Ascending aorta (tissue), 2 donors: Measurements from ENCODE around the gene ATP6V1D. TPM values are rescaled to one million over a fixed set of nuclear protein-coding genes. Genes with fewer than 3 reads are reported as not detected.
"Not testable (repeated sequence)": the region's sequence is repeated elsewhere in the genome, so short reads cannot be mapped to it uniquely, and the experiment has no call there.

ENCODE experiments used
- DNase-seq, 2 donors: peaks; one replicate each; pipeline ENCODE4 v3.0.0-alpha.2; 2019; ENCODE audit warnings: low spot score in 2 of 2
- H3K27ac ChIP-seq, 2 donors: fragments of 200-600 bp; sonication (generic); one replicate each; pipeline ENCODE4 v1.5.1; 2016 to 2017; ENCODE audit warnings: mild to moderate bottlenecking in 1 of 2
- H3K27me3 ChIP-seq: fragments of 200-600 bp; sonication (generic); one replicate; pipeline ENCODE4 v1.5.1; 2017
- H3K36me3 ChIP-seq, 2 donors: fragments of 200-600 bp; sonication (generic); one replicate each; pipeline ENCODE4 v1.5.1; 2016
- H3K4me1 ChIP-seq, 2 donors: fragments of 200-600 bp; sonication (generic); one replicate each; pipeline ENCODE4 v1.5.1; 2016 to 2017; ENCODE audit warnings: mild to moderate bottlenecking in 1 of 2
- H3K4me3 ChIP-seq, 2 donors: fragments of 200-600 bp; sonication (generic); one replicate each; pipeline ENCODE4 v1.5.1; 2016 to 2017; ENCODE audit warnings: mild to moderate bottlenecking in 1 of 2
- H3K9me3 ChIP-seq, 2 donors: fragments of 200-600 bp; sonication (generic); one replicate each; pipeline ENCODE4 v1.5.1; 2016
- intact Hi-C: fragments of 100-400 bp; cut with DNase I; formaldehyde crosslinking; loops from one replicate; pipeline ENCODE4 v1.15.1; 2023
- total RNA-seq: library from RNA; depleted of rRNA; stranded (reverse); fragments of >200 nt; gene quantifications from one replicate; pipeline ENCODE4 v1.1.0, GENCODE V29; 2016
- TF ChIP-seq, protein P1 (sequence below), 3 experiments: fragments of 200-600 bp in 2 of 3; fragments of 450-650 bp in 1 of 3; sonication (generic) in 2 of 3; IDR thresholded peaks; one replicate each; pipeline ENCODE4 v1.5.1; 2016 to 2019; ENCODE audit warnings: antibody characterized with exemption in 3 of 3, mild to moderate bottlenecking in 1 of 3, moderate library complexity in 1 of 3

The ATP6V1D gene
- total RNA-seq, 1 donor from 2014 or later, result 27.6 TPM

DNA sequence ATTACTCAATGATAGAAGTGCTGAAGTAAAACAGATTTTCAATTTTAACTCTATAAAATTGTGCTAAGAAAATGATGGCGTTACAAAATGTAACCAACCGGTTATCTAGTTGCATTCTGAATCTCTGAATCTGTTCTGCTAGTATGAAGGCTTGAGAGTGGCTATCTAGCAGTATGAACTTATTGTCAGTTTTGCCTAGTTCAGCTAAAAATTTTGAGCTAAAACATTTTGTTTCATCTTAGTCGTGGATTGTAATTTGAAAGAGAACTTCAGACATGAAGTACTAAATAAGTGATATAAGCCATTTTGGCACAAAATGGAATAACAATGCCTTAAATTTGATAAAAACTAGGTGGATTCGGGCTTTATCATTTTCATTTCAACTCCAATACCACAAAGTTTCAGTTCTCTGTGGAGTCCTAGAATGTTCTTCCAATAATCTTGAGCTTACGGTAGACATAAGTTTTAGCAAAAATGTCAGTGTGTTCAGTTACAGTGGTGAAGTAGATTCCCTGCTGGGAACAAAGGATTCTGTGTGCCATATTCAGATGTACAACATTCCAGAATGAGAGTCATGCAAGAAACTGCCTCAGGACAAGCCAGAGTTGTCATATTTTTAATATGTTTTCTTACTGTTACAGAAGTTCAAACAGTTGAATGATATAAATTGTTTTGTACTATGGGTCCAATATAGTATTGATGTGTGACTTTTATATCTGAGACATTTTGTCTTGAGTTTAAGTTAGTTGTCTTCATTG lies 28.1 kb downstream of the ATP6V1D start:
- Histone ChIP-seq H3K4me1 (no peaks in the 10 kb centered on the region), H3K4me3 (no peak overlapping the region), H3K9me3 (no peaks in the 10 kb centered on the region), H3K36me3 (peaks cover 31 to 64% of the 10 kb centered on the region in 2 donors), H3K27me3 (no peaks in the 10 kb centered on the region), H3K27ac (no peak overlapping the region)
- no peak for DNase-seq
- intact Hi-C loops, result no loop called here
- TF ChIP-seq, protein P1, sequence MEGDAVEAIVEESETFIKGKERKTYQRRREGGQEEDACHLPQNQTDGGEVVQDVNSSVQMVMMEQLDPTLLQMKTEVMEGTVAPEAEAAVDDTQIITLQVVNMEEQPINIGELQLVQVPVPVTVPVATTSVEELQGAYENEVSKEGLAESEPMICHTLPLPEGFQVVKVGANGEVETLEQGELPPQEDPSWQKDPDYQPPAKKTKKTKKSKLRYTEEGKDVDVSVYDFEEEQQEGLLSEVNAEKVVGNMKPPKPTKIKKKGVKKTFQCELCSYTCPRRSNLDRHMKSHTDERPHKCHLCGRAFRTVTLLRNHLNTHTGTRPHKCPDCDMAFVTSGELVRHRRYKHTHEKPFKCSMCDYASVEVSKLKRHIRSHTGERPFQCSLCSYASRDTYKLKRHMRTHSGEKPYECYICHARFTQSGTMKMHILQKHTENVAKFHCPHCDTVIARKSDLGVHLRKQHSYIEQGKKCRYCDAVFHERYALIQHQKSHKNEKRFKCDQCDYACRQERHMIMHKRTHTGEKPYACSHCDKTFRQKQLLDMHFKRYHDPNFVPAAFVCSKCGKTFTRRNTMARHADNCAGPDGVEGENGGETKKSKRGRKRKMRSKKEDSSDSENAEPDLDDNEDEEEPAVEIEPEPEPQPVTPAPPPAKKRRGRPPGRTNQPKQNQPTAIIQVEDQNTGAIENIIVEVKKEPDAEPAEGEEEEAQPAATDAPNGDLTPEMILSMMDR (IDR thresholded peaks at IDR 0.05), result no peak

DNA sequence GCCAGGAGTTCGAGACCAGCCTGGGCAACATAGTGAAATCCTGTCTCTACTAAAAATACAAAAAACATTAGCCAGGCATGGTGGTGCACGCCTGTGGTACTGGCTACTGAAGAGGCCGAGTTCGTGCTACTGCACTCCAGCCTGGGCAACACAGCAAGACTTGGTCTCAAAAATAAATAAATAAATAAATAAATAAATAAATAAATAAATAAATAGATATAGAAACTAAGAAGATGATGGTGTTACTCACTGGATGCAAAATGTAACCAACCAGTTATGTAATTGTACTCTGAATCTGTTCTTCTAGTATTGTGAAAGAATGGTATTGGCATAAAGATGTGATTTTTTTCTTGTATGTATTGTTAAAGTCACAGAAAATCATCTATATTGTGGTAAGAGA lies 29.9 kb downstream of the ATP6V1D start:
- H3K27ac ChIP-seq, H3K9me3 ChIP-seq, DNase-seq, intact Hi-C loops, H3K4me1 ChIP-seq, H3K27me3 ChIP-seq, H3K4me3 ChIP-seq: not testable (repeated sequence)
- peaks cover 27 to 59% of the 10 kb centered on the region in 2 donors for H3K36me3 ChIP-seq

DNA sequence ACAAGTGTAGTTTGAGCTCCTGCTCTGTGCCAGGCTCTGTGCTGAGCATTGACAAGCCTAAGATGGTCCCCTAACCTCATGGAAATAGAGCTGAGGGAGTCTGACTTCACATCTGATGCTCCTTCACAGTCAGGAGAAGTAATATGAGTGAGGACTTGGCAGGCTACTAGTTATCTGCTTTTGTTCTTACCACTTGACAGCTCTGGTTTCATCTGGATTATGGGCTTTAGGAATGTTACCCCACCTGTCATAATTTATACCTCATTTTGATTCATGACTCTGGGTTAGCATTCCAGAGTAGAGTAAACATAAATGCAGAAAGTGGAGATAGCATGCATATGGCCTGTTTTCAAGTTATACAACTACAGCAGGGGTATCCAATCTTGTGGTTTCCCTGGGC lies 40.5 kb downstream of the ATP6V1D start:
- no peak overlapping the region for H3K27ac ChIP-seq
- peaks cover 30 to 72% of the 10 kb centered on the region in 2 donors for H3K36me3 ChIP-seq
- no peaks in the 10 kb centered on the region for H3K9me3 ChIP-seq
- no peak overlapping the region for H3K4me3 ChIP-seq
- DNase-seq, result no peak
- intact Hi-C loops, result no loop called here
- TF ChIP-seq, protein P1 (IDR thresholded peaks at IDR 0.05), result no peak
- no peaks in the 10 kb centered on the region for H3K4me1 ChIP-seq
- no peaks in the 10 kb centered on the region for H3K27me3 ChIP-seq

DNA sequence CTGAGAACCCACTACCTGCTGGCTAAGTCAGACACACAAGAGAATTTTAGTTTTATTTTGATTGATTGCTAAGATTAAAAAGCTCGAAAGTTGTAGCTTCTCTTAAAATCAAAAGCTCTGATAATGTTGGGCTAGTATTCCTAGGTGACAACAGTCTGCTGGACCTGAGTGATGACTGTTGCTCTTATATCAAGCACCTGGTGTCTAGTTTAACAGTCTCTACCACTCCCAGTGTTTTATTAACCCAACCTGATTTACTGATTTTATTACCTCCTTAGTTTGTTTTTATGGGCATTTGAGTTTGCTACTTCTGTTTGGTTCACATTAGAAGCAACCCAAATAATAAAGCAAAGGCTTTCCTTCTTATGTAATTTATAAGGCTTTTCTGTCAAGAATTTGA lies 41.8 kb downstream of the ATP6V1D start:
- Histone ChIP-seq H3K4me3 (no peak overlapping the region), H3K27ac (no peak overlapping the region), H3K4me1 (no peaks in the 10 kb centered on the region), H3K36me3 (peaks cover 39 to 68% of the 10 kb centered on the region in 2 donors), H3K27me3 (no peaks in the 10 kb centered on the region), H3K9me3 (no peaks in the 10 kb centered on the region)
- intact Hi-C loops, result no loop called here
- TF ChIP-seq, protein P1 (IDR thresholded peaks at IDR 0.05), result no peak
- no peak for DNase-seq

DNA sequence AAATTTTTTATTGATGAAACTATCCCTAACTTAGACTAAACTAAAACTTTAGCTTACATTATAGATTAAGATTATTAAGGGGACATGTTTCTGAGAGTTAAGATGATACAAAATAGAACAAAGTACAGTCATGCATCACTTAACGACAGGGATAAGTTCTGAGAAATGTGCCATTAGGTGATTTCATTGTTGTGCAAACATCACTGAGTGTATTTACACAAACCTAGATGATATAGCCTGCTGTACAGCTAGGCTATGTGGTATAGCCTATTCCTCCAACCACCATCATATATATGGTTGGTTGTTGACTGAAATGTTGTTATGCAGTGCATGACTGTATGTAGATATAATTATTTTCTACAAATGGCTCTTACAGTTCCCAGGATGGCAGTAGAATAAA lies 46.5 kb downstream of the ATP6V1D start:
- Histone ChIP-seq H3K27ac (no peak overlapping the region), H3K9me3 (no peaks in the 10 kb centered on the region), H3K4me1 (no peaks in the 10 kb centered on the region), H3K27me3 (no peaks in the 10 kb centered on the region), H3K36me3 (peaks cover 24 to 36% of the 10 kb centered on the region in 2 donors), H3K4me3 (no peak overlapping the region)
- DNase-seq, result no peak
- TF ChIP-seq, protein P1 (IDR thresholded peaks at IDR 0.05), result no peak
- intact Hi-C loops, result no loop called here

DNA sequence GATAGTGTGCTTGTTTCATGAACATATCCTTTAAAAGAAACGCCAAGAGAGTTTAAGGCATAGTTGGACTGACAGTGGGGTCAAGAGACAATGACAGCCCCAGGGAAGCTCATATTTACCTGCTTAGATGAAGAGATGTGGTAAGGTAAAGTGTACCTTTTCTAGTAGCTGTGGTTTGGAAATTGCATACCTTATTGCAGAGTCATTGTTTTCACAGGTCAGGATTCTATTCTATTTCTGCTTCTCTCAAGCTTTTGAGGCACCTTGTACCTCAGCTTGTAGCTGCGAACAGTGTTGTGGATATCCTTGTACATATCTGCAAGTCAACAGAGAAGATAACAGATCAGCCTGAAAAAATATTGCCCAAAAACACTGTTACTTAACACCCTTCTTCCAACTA lies 47.7 kb downstream of the ATP6V1D start:
- H3K4me1 ChIP-seq, result no peaks in the 10 kb centered on the region
- no peak overlapping the region for H3K4me3 ChIP-seq
- H3K27ac ChIP-seq, result no peak overlapping the region
- no peaks in the 10 kb centered on the region for H3K9me3 ChIP-seq
- TF ChIP-seq, protein P1 (IDR thresholded peaks at IDR 0.05), result no peak
- intact Hi-C loops, result no loop called here
- no peaks in the 10 kb centered on the region for H3K27me3 ChIP-seq
- H3K36me3 ChIP-seq, result peaks cover 19 to 24% of the 10 kb centered on the region in 2 donors
- DNase-seq, result no peak

Other genes with a start within 250 kb of the ATP6V1D start
- gene GARIN2, start 170.4 kb downstream of the ATP6V1D start, total RNA-seq, result not detected
- gene PALS1, start 118.4 kb downstream of the ATP6V1D start, total RNA-seq, result 155 TPM
- 55.1 TPM for gene EIF2S1, start 524 bp upstream of the ATP6V1D start, total RNA-seq
- gene PLEK2, start 52.4 kb upstream of the ATP6V1D start, total RNA-seq, result 0.53 TPM
- gene TMEM229B, start 128.9 kb upstream of the ATP6V1D start, total RNA-seq, result 5.5 TPM
- 15.0 TPM for gene PLEKHH1, start 173.5 kb upstream of the ATP6V1D start, total RNA-seq
- 20.9 TPM for gene PIGH, start 240.5 kb upstream of the ATP6V1D start, total RNA-seq